SK-N-SH (cell line): Measurements from ENCODE around the gene KISS1R. TPM values are rescaled to one million over a fixed set of nuclear protein-coding genes. Genes with fewer than 3 reads are reported as not detected.

Experiments
- CTCF ChIA-PET: fragments of 300-600, 350-600 bp; formaldehyde crosslinking; extraction: SDS; loops from one replicate; lab custom pipeline; 2021; lab: Yijun Ruan, JAX
- POLR2A ChIA-PET: fragments of 350-600 bp; sonication (Branson Sonifier 250); formaldehyde crosslinking; extraction: SDS; loops from one replicate; lab custom pipeline; 2020; ENCODE audit warnings: antibody characterized with exemption, inconsistent platforms; lab: Yijun Ruan, JAX
- DNase-seq: peaks from one replicate; pipeline ENCODE4 v3.0.0; 2012
- H2AFZ ChIP-seq: fragments of 200-600 bp; sonication (generic); 2 replicates; pipeline ENCODE4 v1.8.1; 2016; ENCODE audit warnings: antibody characterized with exemption, mild to moderate bottlenecking, low read depth
- H3F3A ChIP-seq: fragments of 200-600 bp; sonication (generic); replicated peaks from 2 replicates; pipeline ENCODE3; 2016; ENCODE audit warnings: antibody characterized with exemption, mild to moderate bottlenecking; ENCODE audit not compliant: insufficient read depth
- H3K27ac ChIP-seq, 2 experiments: fragments of 200-500 bp in 1 of 2; fragments of 200-600 bp in 1 of 2; sonication (Bioruptor generic) in 1 of 2; sonication (generic), shearing (Covaris generic) in 1 of 2; 2 replicates each; pipeline versions ENCODE4 v1.5.1 to v1.6.1; 2014 to 2016; ENCODE audit warnings: low read depth in 2 of 2, inconsistent platforms in 1 of 2, low read length in 1 of 2, mild to moderate bottlenecking in 1 of 2, mixed read lengths in 1 of 2
- H3K27me3 ChIP-seq: fragments of 200-600 bp; sonication (generic), shearing (Covaris generic); 2 replicates; pipeline ENCODE4 v1.6.1; 2016; ENCODE audit warnings: mixed run types; ENCODE audit not compliant: insufficient read depth
- H3K36me3 ChIP-seq, 2 experiments: fragments of 200-500 bp in 1 of 2; fragments of 200-600 bp in 1 of 2; sonication (Bioruptor generic) in 1 of 2; sonication (generic) in 1 of 2; replicated peaks in 1 of 2; 2 replicates each; pipeline versions ENCODE3 to v1.5.1; 2014 to 2016; ENCODE audit warnings: low read length in 1 of 2, mild to moderate bottlenecking in 1 of 2; ENCODE audit not compliant: insufficient read depth in 2 of 2, control insufficient read depth in 1 of 2
- H3K4me1 ChIP-seq, 2 experiments: fragments of 200-500 bp in 1 of 2; fragments of 200-600 bp in 1 of 2; sonication (Bioruptor generic) in 1 of 2; sonication (generic), shearing (Covaris generic) in 1 of 2; 2 replicates each; pipeline versions ENCODE4 v1.5.1 to v1.6.1; 2014 to 2016; ENCODE audit warnings: low read depth in 1 of 2, low read length in 1 of 2, mixed run types in 1 of 2; ENCODE audit not compliant: insufficient read depth in 2 of 2, control insufficient read depth in 1 of 2
- H3K4me2 ChIP-seq: fragments of 200-600 bp; sonication (generic), shearing (Covaris generic); 2 replicates; pipeline ENCODE4 v1.6.1; 2017; ENCODE audit warnings: mixed run types
- H3K4me3 ChIP-seq, 2 experiments: fragments of 200-500 bp in 1 of 2; fragments of 200-600 bp in 1 of 2; sonication (Bioruptor generic) in 1 of 2; sonication (generic), shearing (Covaris generic) in 1 of 2; 2 replicates each; pipeline versions ENCODE4 v1.5.1 to v1.8.1; 2014 to 2016; ENCODE audit warnings: low read depth in 2 of 2, inconsistent platforms in 1 of 2, low read length in 1 of 2, mild to moderate bottlenecking in 1 of 2, mixed read lengths in 1 of 2, moderate library complexity in 1 of 2
- H3K79me2 ChIP-seq: fragments of 200-600 bp; sonication (generic); 2 replicates; pipeline ENCODE4 v1.8.1; 2017; ENCODE audit warnings: mild to moderate bottlenecking; ENCODE audit not compliant: insufficient read depth
- H3K9ac ChIP-seq: fragments of 200-600 bp; sonication (generic); 2 replicates; pipeline ENCODE4 v1.6.1; 2017; ENCODE audit warnings: mixed run types
- H3K9me2 ChIP-seq: fragments of 200-600 bp; sonication (generic); 2 replicates; pipeline ENCODE4 v1.6.1; 2017; ENCODE audit warnings: mixed run types
- H3K9me3 ChIP-seq: fragments of 200-600 bp; sonication (generic); 2 replicates; pipeline ENCODE4 v1.6.1; 2017; ENCODE audit warnings: mixed run types, mild to moderate bottlenecking, moderate library complexity
- H4K20me1 ChIP-seq: fragments of 200-600 bp; sonication (generic); 2 replicates; pipeline ENCODE4 v1.6.1; 2017; ENCODE audit warnings: mild to moderate bottlenecking, mixed run types; ENCODE audit not compliant: insufficient read depth
- CHD2 ChIP-seq: fragments of 150-350 bp; IDR thresholded peaks from 2 replicates; pipeline ENCODE4 v1.6.1; 2018; ENCODE audit warnings: low read length; ENCODE audit not compliant: partially characterized antibody
- EZH2phosphoT487 ChIP-seq: fragments of 200-600 bp; sonication (generic); IDR thresholded peaks from 2 replicates; pipeline ENCODE4 v1.6.1; 2017; ENCODE audit warnings: low read depth, mixed run types, mild to moderate bottlenecking, antibody characterized with exemption, moderate library complexity, borderline replicate concordance
- FOXJ3 ChIP-seq: sonication (generic); formaldehyde crosslinking; IDR thresholded peaks from 2 replicates; pipeline ENCODE4 v1.5.1; 2020; ENCODE audit warnings: mild to moderate bottlenecking, missing genetic modification reagents
- GABPA ChIP-seq: IDR thresholded peaks from 2 replicates; pipeline ENCODE4 v1.4.0; 2012; ENCODE audit warnings: low read depth, mild to moderate bottlenecking
- IRF3 ChIP-seq: fragments of 150-350 bp; IDR thresholded peaks from 2 replicates; pipeline ENCODE4 v1.6.1; 2016; ENCODE audit warnings: mild to moderate bottlenecking, low read depth, low read length
- JUND ChIP-seq: IDR thresholded peaks from 2 replicates; pipeline ENCODE4 v1.4.0; 2012
- MXI1 ChIP-seq: IDR thresholded peaks from 2 replicates; pipeline ENCODE4 v1.6.1; 2012; ENCODE audit warnings: mild to moderate bottlenecking, low read depth, low read length, improper control_type of control experiment
- NRF1 ChIP-seq: IDR thresholded peaks from 2 replicates; pipeline ENCODE4 v1.6.1; 2012; ENCODE audit warnings: low read depth, mild to moderate bottlenecking, low read length
- PBX3 ChIP-seq: IDR thresholded peaks from 2 replicates; pipeline ENCODE4; 2012
- RXRA ChIP-seq: IDR thresholded peaks from 2 replicates; pipeline ENCODE4 v1.4.0; 2012; ENCODE audit warnings: low read depth, mild to moderate bottlenecking, borderline replicate concordance
- SIN3A ChIP-seq: IDR thresholded peaks from 2 replicates; pipeline ENCODE4 v1.6.1; 2012; ENCODE audit warnings: low read depth, mild to moderate bottlenecking, low read length, moderate library complexity, borderline replicate concordance
- TAF1 ChIP-seq: IDR thresholded peaks from 2 replicates; pipeline ENCODE4 v1.6.1; 2012; ENCODE audit warnings: low read depth, mild to moderate bottlenecking, low read length, moderate library complexity, borderline replicate concordance
- ZBTB33 ChIP-seq: IDR thresholded peaks from 2 replicates; pipeline ENCODE4 v1.4.0; 2012; ENCODE audit warnings: low read depth, borderline replicate concordance
- WGBS: methylation state at CpG from one replicate; pipeline ENCODE4 v1.1.6; 2017; ENCODE audit warnings: low lambda C conversion rate; 5-methylcytosine and 5-hydroxymethylcytosine counted together
- polyA plus RNA-seq, 3 experiments: library from polyadenylated mRNA; depleted of rRNA; stranded (reverse); fragments of >200 nt; gene quantifications; 2 replicates each; pipeline ENCODE4 v1.2.3, GENCODE V29; 2012
- TF ChIP-seq, protein P1 (sequence below): IDR thresholded peaks from 2 replicates; pipeline ENCODE4 v1.4.0; 2012; ENCODE audit warnings: low read depth

Gene KISS1R
- polyA plus RNA-seq, 1 of the 3 experiments (the other 2 are of a cell fraction): not detected

DNA sequence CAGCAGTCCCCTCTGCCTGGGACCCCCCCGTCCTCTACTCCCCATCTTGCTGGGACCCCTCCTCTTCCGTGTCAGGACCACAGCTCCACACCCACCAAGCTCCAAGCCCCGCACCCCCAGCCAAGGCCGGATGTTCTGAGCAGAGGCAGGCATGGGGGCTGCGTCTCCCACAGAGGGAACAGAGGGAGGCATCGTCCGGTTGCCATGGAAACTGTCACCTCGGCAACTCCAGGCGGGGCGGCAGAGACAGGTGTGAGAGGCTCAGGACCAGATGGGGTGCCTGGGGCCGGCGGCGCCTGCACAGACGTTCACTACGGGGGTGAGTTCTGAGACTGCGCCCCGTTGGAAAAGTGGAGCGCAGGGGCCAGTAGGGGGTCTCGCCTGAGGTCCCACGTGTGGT lies 18.5 kb upstream of the KISS1R start:
- Histone ChIP-seq H3K79me2 (peaks cover 18% of the 10 kb centered on the region), H2AFZ (no peak overlapping the region), H3K36me3 (peaks cover 0 to 19% of the 10 kb centered on the region in 2 experiments), H3K9ac (no peak overlapping the region), H3K4me3 (no peak overlapping the region), H3K27me3 (no peaks in the 10 kb centered on the region), H4K20me1 (peaks cover 12% of the 10 kb centered on the region; the same call in 1 of the 2 replicates), H3K27ac (no peak overlapping the region), H3K9me3 (no peaks in the 10 kb centered on the region), H3K4me2 (no peak overlapping the region), H3K9me2 (no peaks in the 10 kb centered on the region), H3K4me1 (no peaks in the 10 kb centered on the region; a peak in 1 of 4 replicates), H3F3A (peaks cover 14% of the 10 kb centered on the region)
- DNase-seq: peak; percentile 52
- POLR2A ChIA-PET: no interaction called here
- CTCF ChIA-PET: interaction anchor here (0.6 kb wide), 1 partner anchor 128 kb away, joined by 3 read pairs; no protein-coding TSS in a partner anchor
- TF ChIP-seq EZH2phosphoT487: no peak
- TF ChIP-seq MXI1: no peak
- no peak for TF ChIP-seq JUND
- TF ChIP-seq SIN3A: no peak
- TF ChIP-seq TAF1: no peak
- TF ChIP-seq, protein P1, sequence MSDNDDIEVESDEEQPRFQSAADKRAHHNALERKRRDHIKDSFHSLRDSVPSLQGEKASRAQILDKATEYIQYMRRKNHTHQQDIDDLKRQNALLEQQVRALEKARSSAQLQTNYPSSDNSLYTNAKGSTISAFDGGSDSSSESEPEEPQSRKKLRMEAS: no peak
- TF ChIP-seq FOXJ3 (CRISPR knock-in tag): no peak
- TF ChIP-seq ZBTB33: no peak
- no peak for TF ChIP-seq PBX3
- TF ChIP-seq RXRA: no peak
- no peak for TF ChIP-seq CHD2
- no peak for TF ChIP-seq IRF3
- TF ChIP-seq GABPA: no peak
- TF ChIP-seq NRF1: no peak
- WGBS: 97% methylated on average over 13 of the region's 20 CpGs
